ENCODE data around the gene ALDH1L1. TPM values are rescaled to one million over a fixed set of nuclear protein-coding genes. Genes with fewer than 3 reads are reported as not detected.

The ALDH1L1 gene
- total and polyA plus RNA-seq, 5 donors = 7.5 to 16.3 (median 11.0) TPM

- intact Hi-C loops (cut with DNase I) = no loop called here
- Histone ChIP-seq H3K9me3 (ENCODE audit: control insufficient read depth, low read length) (no peaks in the 10 kb centered on the region), H3K4me1 (ENCODE audit: control insufficient read depth, insufficient read depth, low read length) (peaks cover 5% of the 10 kb centered on the region), H3K27me3 (ENCODE audit: control insufficient read depth, insufficient read depth) (no peaks in the 10 kb centered on the region), H3K4me3 (ENCODE audit: low read length) (no peak overlapping the region), H3K27ac (ENCODE audit: low read length) (no peak overlapping the region)
- WGBS = 54% methylated on average over 11 of the region's 11 CpGs
- peak; percentile 87 to 91 (median 90) for DNase-seq
- ATAC-seq = peak; percentile 47 to 68
These were observed 28.3 kb upstream of the ALDH1L1 start for GRCh38 chr3:126208606-126209256.

DNA sequence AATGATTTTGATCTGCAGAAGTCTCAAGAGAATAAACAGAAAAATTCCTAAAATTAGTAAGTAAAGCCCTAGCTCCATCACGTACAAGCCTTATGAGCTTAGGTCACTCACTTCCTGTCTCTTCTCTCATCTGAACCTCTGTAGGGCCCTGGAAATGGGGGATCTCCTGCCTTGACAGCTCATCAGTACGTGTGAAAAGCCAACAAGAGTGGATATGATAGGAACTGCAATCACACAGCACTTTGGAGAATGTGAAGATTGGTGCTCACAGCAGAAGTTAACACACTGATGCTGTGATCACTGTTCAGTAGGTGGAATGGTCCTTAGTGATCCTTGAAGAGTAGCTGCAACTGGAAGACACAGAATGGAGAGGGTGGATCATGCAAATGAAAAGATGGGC is 27.8 kb upstream of the ALDH1L1 start:
- intact Hi-C loops (cut with DNase I) = no loop called here
- 46% methylated on average over 2 of the region's 2 CpGs for WGBS

DNA sequence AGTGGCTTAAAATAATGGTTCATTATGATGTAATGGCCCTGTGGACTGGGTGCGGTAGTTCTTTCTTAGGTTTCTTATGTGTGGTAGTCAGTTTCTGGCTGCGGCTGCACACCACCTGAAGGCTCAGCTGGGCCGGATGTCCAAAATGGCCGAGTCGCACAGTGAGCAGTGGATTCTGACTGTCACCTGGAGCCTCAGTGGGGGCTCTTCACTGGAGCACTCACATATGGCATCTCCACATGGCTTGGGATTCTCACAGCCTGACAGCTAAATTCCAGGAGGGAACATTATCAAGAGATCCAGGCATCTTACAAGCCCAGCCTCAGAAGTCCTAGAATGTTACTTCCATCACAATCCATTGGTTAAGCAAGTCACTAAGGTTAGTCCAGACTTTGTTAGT is 26.8 kb upstream of the ALDH1L1 start:
- WGBS = 95% methylated on average over 5 of the region's 5 CpGs
- H3K27me3 ChIP-seq (ENCODE audit: control insufficient read depth, insufficient read depth) = no peaks in the 10 kb centered on the region
- H3K4me1 ChIP-seq (ENCODE audit: control insufficient read depth, insufficient read depth, low read length) = peaks cover 3% of the 10 kb centered on the region
- ATAC-seq = no peak
- intact Hi-C loops (cut with DNase I) = no loop called here
- DNase-seq = no peak
- H3K9me3 ChIP-seq (ENCODE audit: control insufficient read depth, low read length) = no peaks in the 10 kb centered on the region
- peak overlapping the region; percentile 15 for H3K27ac ChIP-seq (ENCODE audit: low read length)
- no peak overlapping the region for H3K4me3 ChIP-seq (ENCODE audit: low read length)

More for the DNA sequence above, 27.8 kb upstream of the ALDH1L1 start:
- no peaks in the 10 kb centered on the region for H3K27me3 ChIP-seq (ENCODE audit: control insufficient read depth, insufficient read depth)
- H3K4me1 ChIP-seq (ENCODE audit: control insufficient read depth, insufficient read depth, low read length) = peaks cover 4% of the 10 kb centered on the region
- no peaks in the 10 kb centered on the region for H3K9me3 ChIP-seq (ENCODE audit: control insufficient read depth, low read length)
- DNase-seq = no peak
- ATAC-seq = no peak
- peak overlapping the region; percentile 6 for H3K27ac ChIP-seq (ENCODE audit: low read length)
- no peak overlapping the region for H3K4me3 ChIP-seq (ENCODE audit: low read length)

- ATAC-seq = peak; percentile 34 to 59
- intact Hi-C loops (cut with DNase I) = no loop called here
- Histone ChIP-seq H3K4me1 (ENCODE audit: control insufficient read depth, insufficient read depth, low read length) (peaks cover 3% of the 10 kb centered on the region), H3K27me3 (ENCODE audit: control insufficient read depth, insufficient read depth) (no peaks in the 10 kb centered on the region), H3K27ac (ENCODE audit: low read length) (peak overlapping the region; percentile 56), H3K4me3 (ENCODE audit: low read length) (no peak overlapping the region), H3K9me3 (ENCODE audit: control insufficient read depth, low read length) (no peaks in the 10 kb centered on the region)
- 57% methylated on average over 3 of the region's 3 CpGs for WGBS
- peak in 2 of 3 donors; percentile 48 to 63 for DNase-seq
These were observed 25.6 kb upstream of the ALDH1L1 start for GRCh38 chr3:126205717-126206655.

DNA sequence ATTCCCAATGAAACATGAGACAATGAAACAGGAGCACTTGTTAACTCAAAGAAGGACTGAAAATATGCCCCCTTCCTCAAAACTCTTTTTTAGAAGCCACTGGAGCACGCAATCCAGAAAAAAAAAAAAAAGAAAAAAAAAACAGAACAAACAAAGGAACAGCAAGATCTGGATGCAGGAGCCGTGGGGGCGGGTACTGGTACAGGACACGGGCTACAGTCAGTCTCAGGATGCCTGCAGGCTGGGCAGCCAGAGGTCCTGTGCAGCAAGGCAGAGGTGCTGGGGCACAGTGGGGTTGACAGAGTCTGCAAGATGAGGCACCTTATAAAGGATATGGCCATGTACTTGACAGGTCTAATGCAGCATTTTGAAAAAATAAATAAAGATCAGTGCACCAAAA is 22.3 kb upstream of the ALDH1L1 start:
- Histone ChIP-seq H3K4me1 (ENCODE audit: control insufficient read depth, insufficient read depth, low read length) (no peaks in the 10 kb centered on the region), H3K27ac (ENCODE audit: low read length) (no peak overlapping the region), H3K4me3 (ENCODE audit: low read length) (no peak overlapping the region), H3K27me3 (ENCODE audit: control insufficient read depth, insufficient read depth) (no peaks in the 10 kb centered on the region), H3K9me3 (ENCODE audit: control insufficient read depth, low read length) (no peaks in the 10 kb centered on the region)
- 55% methylated on average over 4 of the region's 4 CpGs for WGBS
- intact Hi-C loops (cut with DNase I) = no loop called here
- DNase-seq = no peak
- ATAC-seq = no peak

DNA sequence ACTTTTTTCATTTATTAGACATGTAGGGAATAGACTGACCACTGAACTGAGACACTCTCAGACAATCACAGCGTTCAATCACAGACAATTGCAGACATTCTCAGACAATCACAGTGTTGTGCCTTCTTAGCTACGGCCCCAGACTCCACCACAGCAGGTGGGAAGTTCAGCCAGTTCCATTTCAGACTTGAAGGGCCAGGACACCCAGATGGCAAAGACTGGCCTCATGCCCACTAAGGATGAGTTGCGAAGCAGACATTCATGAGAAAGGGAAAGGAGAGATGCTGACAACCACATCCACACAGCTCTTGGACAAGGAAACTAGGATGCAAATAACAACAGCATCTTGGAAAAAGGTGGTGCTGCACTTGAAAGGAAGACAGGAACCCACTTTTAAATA is 21.9 kb upstream of the ALDH1L1 start:
- ATAC-seq (no peak), DNase-seq (no peak)
- Histone ChIP-seq H3K9me3 (ENCODE audit: control insufficient read depth, low read length) (no peaks in the 10 kb centered on the region), H3K4me3 (ENCODE audit: low read length) (no peak overlapping the region), H3K27ac (ENCODE audit: low read length) (no peak overlapping the region), H3K4me1 (ENCODE audit: control insufficient read depth, insufficient read depth, low read length) (no peaks in the 10 kb centered on the region), H3K27me3 (ENCODE audit: control insufficient read depth, insufficient read depth) (no peaks in the 10 kb centered on the region)
- intact Hi-C loops (cut with DNase I) = no loop called here
- WGBS = 60% methylated on average over 3 of the region's 3 CpGs

GRCh38 chr3:126201168-126201567 is 20.8 kb upstream of the ALDH1L1 start:
- Histone ChIP-seq H3K27me3 (ENCODE audit: control insufficient read depth, insufficient read depth) (no peaks in the 10 kb centered on the region), H3K4me3 (ENCODE audit: low read length) (no peak overlapping the region), H3K27ac (ENCODE audit: low read length) (no peak overlapping the region), H3K4me1 (ENCODE audit: control insufficient read depth, insufficient read depth, low read length) (no peaks in the 10 kb centered on the region), H3K9me3 (ENCODE audit: control insufficient read depth, low read length) (no peaks in the 10 kb centered on the region)
- 62% methylated on average over 3 of the region's 3 CpGs for WGBS
- ATAC-seq (no peak), DNase-seq (no peak)
- intact Hi-C loops (cut with DNase I) = no loop called here

DNA sequence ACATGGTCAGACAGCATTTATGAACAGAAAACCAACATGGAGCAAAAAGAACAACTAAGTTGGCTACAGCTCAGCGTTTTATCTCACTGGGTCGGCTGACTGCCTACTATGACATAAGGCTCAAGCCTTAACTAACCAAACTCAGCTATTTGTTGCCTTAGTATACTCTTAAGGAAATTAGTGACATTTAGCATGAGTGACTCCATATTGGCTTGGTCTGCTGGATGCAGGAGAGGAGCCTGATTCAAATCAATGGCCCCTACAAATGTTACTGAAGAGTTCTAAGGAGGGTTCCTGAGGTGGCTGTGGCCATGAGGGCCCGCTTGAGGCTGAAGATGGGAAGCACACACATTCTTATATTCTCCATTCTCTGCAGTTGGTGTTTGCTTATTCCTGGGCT is 20.1 kb upstream of the ALDH1L1 start:
- WGBS = 58% methylated on average over 3 of the region's 3 CpGs
- intact Hi-C loops (cut with DNase I) = no loop called here
- Histone ChIP-seq H3K27ac (ENCODE audit: low read length) (no peak overlapping the region), H3K4me3 (ENCODE audit: low read length) (no peak overlapping the region), H3K27me3 (ENCODE audit: control insufficient read depth, insufficient read depth) (no peaks in the 10 kb centered on the region), H3K9me3 (ENCODE audit: control insufficient read depth, low read length) (no peaks in the 10 kb centered on the region), H3K4me1 (ENCODE audit: control insufficient read depth, insufficient read depth, low read length) (no peaks in the 10 kb centered on the region)
- peak in 1 of 2 donors; percentile 29 for ATAC-seq
- DNase-seq = no peak

DNA sequence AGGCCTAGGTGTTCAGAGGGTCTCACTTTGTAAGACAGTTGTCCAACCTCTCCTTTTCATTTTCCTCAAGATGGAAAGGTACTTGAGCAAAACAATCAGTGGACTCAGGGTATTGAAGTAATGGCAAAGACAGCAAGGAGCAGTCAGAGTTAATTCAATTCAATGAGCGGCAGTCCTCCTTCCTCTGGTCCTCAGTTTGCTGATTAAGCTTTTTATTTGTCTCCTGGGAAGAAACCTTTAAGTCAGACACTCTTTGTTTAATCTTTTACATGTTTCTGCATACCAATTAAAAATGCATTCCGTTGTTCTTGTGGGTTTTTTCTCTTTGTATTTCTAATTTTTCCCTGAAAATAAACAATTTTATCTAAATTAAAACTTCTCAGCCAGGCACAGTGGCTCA is 18.9 kb upstream of the ALDH1L1 start:
- Histone ChIP-seq H3K4me3 (ENCODE audit: low read length) (no peak overlapping the region), H3K9me3 (ENCODE audit: control insufficient read depth, low read length) (no peaks in the 10 kb centered on the region), H3K27ac (ENCODE audit: low read length) (no peak overlapping the region), H3K4me1 (ENCODE audit: control insufficient read depth, insufficient read depth, low read length) (no peaks in the 10 kb centered on the region), H3K27me3 (ENCODE audit: control insufficient read depth, insufficient read depth) (no peaks in the 10 kb centered on the region)
- WGBS = 67% methylated on average over 2 of the region's 2 CpGs
- DNase-seq = no peak
- intact Hi-C loops (cut with DNase I) = loop anchor here in 3 of 4 donors (2.0 to 10.0 kb wide), 3 partner anchors 64 to 67 kb away; no protein-coding TSS in a partner anchor
- ATAC-seq = no peak

GRCh38 chr3:126197854-126198584 is 17.6 kb upstream of the ALDH1L1 start:
- Histone ChIP-seq H3K4me3 (ENCODE audit: low read length) (no peak overlapping the region), H3K27ac (ENCODE audit: low read length) (no peak overlapping the region), H3K27me3 (ENCODE audit: control insufficient read depth, insufficient read depth) (no peaks in the 10 kb centered on the region), H3K4me1 (ENCODE audit: control insufficient read depth, insufficient read depth, low read length) (no peaks in the 10 kb centered on the region), H3K9me3 (ENCODE audit: control insufficient read depth, low read length) (no peaks in the 10 kb centered on the region)
- intact Hi-C loops (cut with DNase I) = loop anchor here in 3 of 4 donors (2.0 to 10.0 kb wide), 3 partner anchors 63 to 66 kb away; no protein-coding TSS in a partner anchor
- WGBS = 47% methylated on average over 7 of the region's 7 CpGs
- DNase-seq (peak; percentile 64 to 79 (median 67)), ATAC-seq (peak; percentile 91 to 92)
